Ishikawa (cell line): ENCODE data around the gene RPL13.

Source experiments
- CEBPB ChIP-seq: IDR thresholded peaks from 2 replicates; pipeline ENCODE4 v1.6.1; 2012
- CREB1 ChIP-seq: IDR thresholded peaks from 2 replicates; pipeline ENCODE4 v1.6.1; 2012; ENCODE audit warnings: low read depth
- EGR1 ChIP-seq: IDR thresholded peaks from 2 replicates; pipeline ENCODE4 v1.6.1; 2012
- EP300 ChIP-seq: IDR thresholded peaks from 2 replicates; pipeline ENCODE4 v1.6.1; 2012; ENCODE audit warnings: borderline replicate concordance
- FOXM1 ChIP-seq: IDR thresholded peaks from 2 replicates; pipeline ENCODE4 v1.6.1; 2012; ENCODE audit warnings: low read depth, borderline replicate concordance
- NFIC ChIP-seq: IDR thresholded peaks from 2 replicates; pipeline ENCODE4 v1.6.1; 2012
- RAD21 ChIP-seq: IDR thresholded peaks from 2 replicates; pipeline ENCODE4 v1.6.1; 2012; ENCODE audit warnings: low read depth
- TAF1 ChIP-seq: IDR thresholded peaks from 2 replicates; pipeline ENCODE4 v1.6.1; 2012; ENCODE audit warnings: low read depth, mild to moderate bottlenecking
- TCF12 ChIP-seq: IDR thresholded peaks from 2 replicates; pipeline ENCODE4 v1.6.1; 2012; ENCODE audit warnings: low read depth
- YY1 ChIP-seq: IDR thresholded peaks from 2 replicates; pipeline ENCODE4 v1.6.1; 2012; ENCODE audit warnings: low read depth
- ZBTB7A ChIP-seq: IDR thresholded peaks from 2 replicates; pipeline ENCODE4 v1.6.1; 2012; ENCODE audit warnings: low read depth
- TF ChIP-seq, protein P1 (sequence below): IDR thresholded peaks from 2 replicates; pipeline ENCODE4 v1.6.1; 2012; ENCODE audit warnings: low read depth, mild to moderate bottlenecking
- TF ChIP-seq, protein P2 (sequence below): IDR thresholded peaks from 2 replicates; pipeline ENCODE4 v1.6.1; 2012
- TF ChIP-seq, protein P3 (sequence below): IDR thresholded peaks from 2 replicates; pipeline ENCODE4 v1.6.1; 2012

DNA sequence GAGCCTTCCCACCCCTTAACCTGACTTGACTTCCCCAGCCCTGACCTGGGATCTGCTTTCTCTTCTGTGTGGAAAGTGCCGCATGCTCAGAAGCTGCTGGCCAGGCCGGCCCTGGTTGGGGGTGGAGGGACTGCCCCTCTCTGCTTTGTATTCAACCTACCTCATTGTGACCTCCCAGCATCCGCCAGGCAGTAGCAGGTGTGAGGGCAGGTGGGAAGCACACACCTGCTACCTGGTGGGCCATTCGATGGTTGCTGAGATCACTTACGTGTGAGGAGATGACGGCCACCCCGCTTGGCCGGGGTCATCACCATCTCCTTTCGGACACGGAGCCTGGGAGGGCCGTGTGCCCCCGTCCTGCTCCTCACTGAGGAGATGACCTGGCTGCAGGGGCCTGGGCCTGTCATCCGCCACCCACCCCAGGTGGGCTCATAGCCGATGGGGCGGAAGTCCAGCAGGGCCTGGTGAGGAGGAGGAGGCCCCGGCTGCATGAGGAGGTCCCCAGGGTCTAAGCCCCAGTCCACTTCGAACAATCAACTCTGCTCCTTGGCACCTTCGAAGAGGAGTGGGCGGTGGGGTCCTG, 22.2 kb downstream of the RPL13 start:
- no peak for TF ChIP-seq RAD21
- TF ChIP-seq EGR1, result no peak
- TF ChIP-seq TAF1, result no peak
- no peak for TF ChIP-seq TCF12
- TF ChIP-seq, protein P1, sequence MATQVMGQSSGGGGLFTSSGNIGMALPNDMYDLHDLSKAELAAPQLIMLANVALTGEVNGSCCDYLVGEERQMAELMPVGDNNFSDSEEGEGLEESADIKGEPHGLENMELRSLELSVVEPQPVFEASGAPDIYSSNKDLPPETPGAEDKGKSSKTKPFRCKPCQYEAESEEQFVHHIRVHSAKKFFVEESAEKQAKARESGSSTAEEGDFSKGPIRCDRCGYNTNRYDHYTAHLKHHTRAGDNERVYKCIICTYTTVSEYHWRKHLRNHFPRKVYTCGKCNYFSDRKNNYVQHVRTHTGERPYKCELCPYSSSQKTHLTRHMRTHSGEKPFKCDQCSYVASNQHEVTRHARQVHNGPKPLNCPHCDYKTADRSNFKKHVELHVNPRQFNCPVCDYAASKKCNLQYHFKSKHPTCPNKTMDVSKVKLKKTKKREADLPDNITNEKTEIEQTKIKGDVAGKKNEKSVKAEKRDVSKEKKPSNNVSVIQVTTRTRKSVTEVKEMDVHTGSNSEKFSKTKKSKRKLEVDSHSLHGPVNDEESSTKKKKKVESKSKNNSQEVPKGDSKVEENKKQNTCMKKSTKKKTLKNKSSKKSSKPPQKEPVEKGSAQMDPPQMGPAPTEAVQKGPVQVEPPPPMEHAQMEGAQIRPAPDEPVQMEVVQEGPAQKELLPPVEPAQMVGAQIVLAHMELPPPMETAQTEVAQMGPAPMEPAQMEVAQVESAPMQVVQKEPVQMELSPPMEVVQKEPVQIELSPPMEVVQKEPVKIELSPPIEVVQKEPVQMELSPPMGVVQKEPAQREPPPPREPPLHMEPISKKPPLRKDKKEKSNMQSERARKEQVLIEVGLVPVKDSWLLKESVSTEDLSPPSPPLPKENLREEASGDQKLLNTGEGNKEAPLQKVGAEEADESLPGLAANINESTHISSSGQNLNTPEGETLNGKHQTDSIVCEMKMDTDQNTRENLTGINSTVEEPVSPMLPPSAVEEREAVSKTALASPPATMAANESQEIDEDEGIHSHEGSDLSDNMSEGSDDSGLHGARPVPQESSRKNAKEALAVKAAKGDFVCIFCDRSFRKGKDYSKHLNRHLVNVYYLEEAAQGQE, result no peak
- no peak for TF ChIP-seq CEBPB
- no peak for TF ChIP-seq FOXM1
- TF ChIP-seq ZBTB7A, result no peak
- no peak for TF ChIP-seq EP300
- no peak for TF ChIP-seq CREB1
- TF ChIP-seq YY1, result no peak
- TF ChIP-seq, protein P2, sequence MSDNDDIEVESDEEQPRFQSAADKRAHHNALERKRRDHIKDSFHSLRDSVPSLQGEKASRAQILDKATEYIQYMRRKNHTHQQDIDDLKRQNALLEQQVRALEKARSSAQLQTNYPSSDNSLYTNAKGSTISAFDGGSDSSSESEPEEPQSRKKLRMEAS, result no peak
- no peak for TF ChIP-seq NFIC
- TF ChIP-seq, protein P3, sequence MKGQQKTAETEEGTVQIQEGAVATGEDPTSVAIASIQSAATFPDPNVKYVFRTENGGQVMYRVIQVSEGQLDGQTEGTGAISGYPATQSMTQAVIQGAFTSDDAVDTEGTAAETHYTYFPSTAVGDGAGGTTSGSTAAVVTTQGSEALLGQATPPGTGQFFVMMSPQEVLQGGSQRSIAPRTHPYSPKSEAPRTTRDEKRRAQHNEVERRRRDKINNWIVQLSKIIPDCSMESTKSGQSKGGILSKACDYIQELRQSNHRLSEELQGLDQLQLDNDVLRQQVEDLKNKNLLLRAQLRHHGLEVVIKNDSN, result no peak
